HG02642 (cell line): ENCODE results near the gene C5orf34.
A peak's percentile ranks its signal among the peaks of the same experiment; 100 is the strongest.
"Not testable (repeated sequence)": the region's sequence is repeated elsewhere in the genome, so short reads cannot be mapped to it uniquely, and the experiment has no call there.

Experiments
- ATAC-seq: cut with Tn5 transposase; IDR thresholded peaks from one replicate; pipeline ENCODE4 v1.9.1; 2021; ENCODE audit warnings: mild to moderate bottlenecking; ENCODE audit not compliant: unreplicated experiment, poor library complexity

C5orf34 gene

GRCh38 chr5:43520615-43521014 is 5.7 kb upstream of the C5orf34 start:
- no peak for ATAC-seq

GRCh38 chr5:43515678-43516048 is 715 bp upstream of the C5orf34 start:
- no peak for ATAC-seq

DNA sequence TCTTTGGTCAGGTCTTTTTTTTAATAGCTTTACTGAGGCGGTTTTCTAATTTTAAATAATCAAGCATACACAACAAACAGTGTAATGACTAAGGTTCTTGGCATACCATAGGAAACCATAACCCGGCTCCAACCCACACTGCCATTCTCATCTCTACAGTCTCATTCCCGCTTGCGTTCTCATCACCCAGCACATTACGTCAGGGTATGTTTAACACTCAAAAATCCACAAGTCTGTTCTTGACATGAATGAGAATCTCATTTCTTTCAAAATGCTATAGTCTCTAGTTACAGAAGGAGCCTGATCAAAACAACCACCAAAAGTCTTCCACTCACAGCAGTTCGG is 505 bp downstream of the C5orf34 start:
- ATAC-seq, result peak; percentile 36

- no peak for ATAC-seq
Measured at GRCh38 chr5:43514025-43514424, 923 bp downstream of the C5orf34 start.

- ATAC-seq, result not testable (repeated sequence)
Measured at GRCh38 chr5:43511062-43511461, 3.9 kb downstream of the C5orf34 start.

GRCh38 chr5:43498581-43498980 is 16.4 kb downstream of the C5orf34 start:
- no peak for ATAC-seq

- no peak for ATAC-seq
Measured at GRCh38 chr5:43497311-43498104, 17.4 kb downstream of the C5orf34 start.

- no peak for ATAC-seq
Measured at GRCh38 chr5:43491326-43491725, 23.6 kb downstream of the C5orf34 start.

GRCh38 chr5:43486353-43486752 is 28.6 kb downstream of the C5orf34 start:
- no peak for ATAC-seq

GRCh38 chr5:43485406-43485805 is 29.5 kb downstream of the C5orf34 start:
- no peak for ATAC-seq

GRCh38 chr5:43484106-43484849 is 30.7 kb downstream of the C5orf34 start:
- peak; percentile 74 for ATAC-seq

DNA sequence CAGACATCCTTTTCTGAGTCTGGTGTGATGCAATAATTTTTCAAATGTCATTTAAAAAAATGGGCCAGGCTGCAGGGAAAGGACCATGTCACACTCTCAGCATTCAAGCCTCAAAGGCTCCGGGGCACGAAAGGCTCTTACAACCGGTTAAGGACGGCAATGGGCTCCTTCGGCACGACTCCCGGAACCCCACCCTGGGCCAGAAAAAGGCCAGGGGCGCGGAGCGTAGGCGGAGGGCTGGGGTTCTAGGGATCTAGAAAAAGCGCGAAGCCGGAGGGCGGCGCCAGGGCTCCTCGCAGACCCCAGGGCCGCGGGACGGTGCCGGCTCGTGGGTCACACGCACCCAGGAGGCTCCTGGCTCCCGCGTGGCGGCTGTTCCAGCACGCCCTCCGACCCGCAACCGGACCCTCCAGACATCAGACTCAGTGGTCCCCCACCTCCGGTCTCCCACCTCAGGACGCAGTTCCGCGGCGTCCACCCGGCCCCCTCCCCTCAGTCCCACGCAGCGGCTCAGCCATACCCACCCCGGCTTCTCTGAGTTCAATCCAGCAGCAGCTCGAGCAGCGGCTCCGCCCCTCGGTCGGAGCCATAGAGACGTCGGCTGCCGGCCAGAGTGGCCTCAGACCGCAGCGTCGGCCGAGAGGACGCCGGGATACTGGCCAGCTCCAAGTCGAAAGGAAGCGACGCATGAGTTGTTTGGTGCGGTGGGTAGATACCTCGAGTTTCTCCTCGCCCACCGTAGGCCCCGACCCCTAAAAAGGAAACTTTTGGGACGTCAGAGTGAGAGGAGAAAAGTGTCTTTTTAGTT is 31.4 kb downstream of the C5orf34 start, which contains the start of gene TMEM267:
TSS of gene TMEM267 (minus strand) at position 568 of the 808 bp plus-strand sequence. CDS start 29,896 bp downstream, outside the sequence.
- peak; percentile 91 for ATAC-seq

- no peak for ATAC-seq
Measured at GRCh38 chr5:43482490-43483297, 32.3 kb downstream of the C5orf34 start.

- no peak for ATAC-seq
Measured at GRCh38 chr5:43469671-43470391, 45.1 kb downstream of the C5orf34 start.

DNA sequence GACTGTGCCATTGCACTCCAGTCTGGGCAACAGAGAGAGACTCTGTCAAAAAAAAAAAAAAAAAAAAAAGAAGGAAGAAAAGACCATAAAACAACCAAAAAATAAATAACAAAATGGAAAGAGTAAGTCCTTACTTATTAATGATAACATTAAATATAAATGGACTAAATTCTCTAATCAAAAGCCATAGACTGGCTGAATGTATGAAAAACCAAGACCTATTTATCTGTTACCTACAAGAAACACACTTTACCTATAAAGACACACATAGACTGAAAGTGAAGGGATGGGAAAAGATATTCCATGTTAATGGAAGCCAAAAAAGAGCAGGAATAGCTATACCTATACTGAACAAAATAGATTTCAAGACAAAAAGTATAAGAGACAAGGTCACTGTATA is 47.8 kb downstream of the C5orf34 start:
- ATAC-seq, result no peak

DNA sequence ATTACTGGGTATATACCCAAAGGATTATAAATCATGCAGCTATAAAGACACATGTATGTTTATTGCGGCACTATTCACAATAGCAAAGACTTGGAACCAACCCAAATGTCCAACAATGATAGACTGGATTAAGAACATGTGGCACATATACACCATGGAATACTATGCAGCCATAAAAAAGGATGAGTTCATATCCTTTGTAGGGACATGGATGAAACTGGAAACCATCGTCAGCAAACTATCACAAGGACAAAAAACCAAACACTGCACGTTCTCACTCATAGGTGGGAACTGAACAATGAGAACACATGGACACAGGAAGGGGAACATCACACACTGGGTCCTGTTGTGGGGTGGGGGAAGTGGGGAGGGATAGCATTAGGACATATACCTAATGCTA is 49.5 kb downstream of the C5orf34 start:
- ATAC-seq, result not testable (repeated sequence)

DNA sequence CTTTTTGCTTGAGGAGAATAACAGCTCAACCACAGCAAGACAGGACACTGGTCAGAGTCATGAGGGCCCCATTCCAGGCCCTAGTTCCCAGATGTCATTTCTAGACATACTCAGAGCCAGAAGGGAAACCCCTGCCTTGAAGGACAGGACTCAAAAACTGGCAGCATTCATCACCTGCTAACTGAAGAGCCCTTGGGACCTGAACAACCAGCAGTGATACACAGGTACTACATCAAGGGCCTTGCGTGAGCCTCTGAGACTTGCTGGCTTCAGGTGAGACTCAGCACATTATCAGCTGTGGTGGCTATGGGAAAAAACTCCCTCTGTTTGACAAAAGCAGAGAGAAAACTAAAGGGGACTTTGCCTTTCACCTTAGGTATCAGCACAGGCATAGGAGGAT is 53.9 kb downstream of the C5orf34 start:
- no peak for ATAC-seq

DNA sequence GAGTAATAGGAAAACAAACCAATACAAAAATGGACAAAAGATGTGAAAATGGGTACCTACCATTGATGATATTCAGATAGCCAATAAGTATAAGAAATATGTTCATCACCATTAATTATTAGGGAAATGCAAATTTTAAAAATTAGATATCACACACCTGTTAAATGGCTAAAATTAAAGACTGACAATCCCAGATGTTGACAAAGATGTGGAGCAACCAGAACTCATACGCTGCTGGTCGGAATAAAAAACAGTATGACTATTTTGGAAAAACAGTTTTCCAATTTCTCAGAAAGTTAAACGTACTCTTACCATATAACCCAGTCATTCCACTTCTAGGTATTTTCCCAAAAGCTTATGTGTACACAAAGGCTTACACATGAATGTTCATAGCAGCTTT is 58.4 kb downstream of the C5orf34 start:
- no peak for ATAC-seq

DNA sequence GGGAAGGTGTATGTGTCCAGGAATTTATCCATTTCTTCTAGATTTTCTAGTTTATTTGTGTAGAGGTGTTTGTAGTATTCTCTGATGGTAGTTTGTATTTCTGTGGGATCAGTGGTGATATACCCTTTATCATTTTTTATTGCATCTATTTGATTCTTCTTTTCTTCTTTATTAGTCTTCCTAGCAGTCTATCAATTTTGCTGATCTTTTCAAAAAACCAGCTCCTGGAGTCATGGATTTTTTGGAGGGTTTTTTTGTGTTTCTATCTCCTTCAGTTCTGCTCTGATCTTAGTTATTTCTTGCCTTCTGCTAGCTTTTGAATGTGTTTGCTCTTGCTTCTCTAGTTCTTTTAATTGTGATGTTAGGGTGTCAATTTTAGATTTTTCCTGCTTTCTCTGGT is 73.4 kb downstream of the C5orf34 start:
- not testable (repeated sequence) for ATAC-seq
